PFSK-1 (cell line): ENCODE results near the gene FCMR.

Source experiments
- FOXP2 ChIP-seq: optimal IDR thresholded peaks from 2 replicates; pipeline ENCODE3; 2011; ENCODE audit warnings: borderline replicate concordance, control low read depth, inconsistent platforms; ENCODE audit not compliant: insufficient read depth; ENCODE audit errors: extremely low read length, extremely low read depth
- POLR2AphosphoS5 ChIP-seq: IDR thresholded peaks from 2 replicates; pipeline ENCODE4 v1.6.1; 2012; ENCODE audit warnings: low read depth, mild to moderate bottlenecking, control low read depth, low read length, moderate library complexity
- SIN3A ChIP-seq: IDR thresholded peaks from 2 replicates; pipeline ENCODE4 v1.6.1; 2012; ENCODE audit warnings: mild to moderate bottlenecking, low read length, moderate library complexity, borderline replicate concordance; ENCODE audit not compliant: insufficient read depth
- TAF1 ChIP-seq: IDR thresholded peaks from 2 replicates; pipeline ENCODE4 v1.6.1; 2012; ENCODE audit warnings: low read length, control low read depth, borderline replicate concordance; ENCODE audit not compliant: insufficient read depth
- TF ChIP-seq, protein P1 (sequence below), 2 experiments: IDR thresholded peaks; 2 replicates each; pipeline versions ENCODE4 v1.6.1 to v1.8.0; 2011 to 2012; ENCODE audit warnings: low read depth in 2 of 2, low read length in 2 of 2, control low read depth in 1 of 2, inconsistent platforms in 1 of 2, mild to moderate bottlenecking in 1 of 2, moderate library complexity in 1 of 2; ENCODE audit not compliant: insufficient read depth in 1 of 2

The FCMR gene

DNA sequence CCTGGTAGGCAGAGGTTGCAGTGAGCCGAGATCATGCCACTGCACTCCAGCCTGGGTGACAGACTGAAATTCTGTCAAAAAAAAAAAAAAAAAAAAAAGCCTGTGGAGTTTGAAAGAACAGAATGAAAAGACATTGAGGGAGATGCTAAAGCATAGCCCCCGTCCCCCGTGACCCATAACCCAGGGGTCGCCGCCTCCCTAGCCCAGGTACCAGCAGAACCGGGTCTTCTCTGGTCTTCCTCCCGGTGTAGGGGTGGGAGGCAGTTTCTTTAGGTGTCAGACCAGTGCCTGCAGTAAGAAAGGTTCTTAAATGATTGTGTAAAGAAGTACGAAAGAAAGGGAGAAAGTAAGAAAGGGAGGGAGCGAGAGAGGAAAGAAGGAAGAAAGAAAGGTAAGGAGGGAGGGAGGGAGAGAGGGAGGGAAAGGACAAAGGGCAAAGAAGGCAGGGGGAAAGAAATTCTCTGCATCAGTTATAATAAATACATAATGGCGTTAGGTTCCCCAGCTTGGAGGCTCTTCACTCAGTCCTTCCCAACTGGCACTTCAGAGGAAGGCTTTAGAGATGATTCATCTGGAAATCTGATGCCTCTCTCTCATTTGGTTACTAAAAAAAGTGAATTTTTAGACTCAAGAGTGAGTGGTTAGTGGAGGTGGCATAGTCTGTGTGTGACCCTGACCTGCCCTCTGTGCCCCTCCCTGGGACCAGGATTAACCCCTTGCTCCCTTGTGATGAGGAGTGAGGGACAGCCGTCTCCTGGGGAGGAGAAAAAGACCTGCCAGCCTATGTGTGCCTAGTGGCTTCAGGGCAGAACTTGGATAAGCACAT is 23.4 kb downstream of the FCMR start:
- no peak for TF ChIP-seq SIN3A
- no peak for TF ChIP-seq POLR2AphosphoS5
- TF ChIP-seq, protein P1, sequence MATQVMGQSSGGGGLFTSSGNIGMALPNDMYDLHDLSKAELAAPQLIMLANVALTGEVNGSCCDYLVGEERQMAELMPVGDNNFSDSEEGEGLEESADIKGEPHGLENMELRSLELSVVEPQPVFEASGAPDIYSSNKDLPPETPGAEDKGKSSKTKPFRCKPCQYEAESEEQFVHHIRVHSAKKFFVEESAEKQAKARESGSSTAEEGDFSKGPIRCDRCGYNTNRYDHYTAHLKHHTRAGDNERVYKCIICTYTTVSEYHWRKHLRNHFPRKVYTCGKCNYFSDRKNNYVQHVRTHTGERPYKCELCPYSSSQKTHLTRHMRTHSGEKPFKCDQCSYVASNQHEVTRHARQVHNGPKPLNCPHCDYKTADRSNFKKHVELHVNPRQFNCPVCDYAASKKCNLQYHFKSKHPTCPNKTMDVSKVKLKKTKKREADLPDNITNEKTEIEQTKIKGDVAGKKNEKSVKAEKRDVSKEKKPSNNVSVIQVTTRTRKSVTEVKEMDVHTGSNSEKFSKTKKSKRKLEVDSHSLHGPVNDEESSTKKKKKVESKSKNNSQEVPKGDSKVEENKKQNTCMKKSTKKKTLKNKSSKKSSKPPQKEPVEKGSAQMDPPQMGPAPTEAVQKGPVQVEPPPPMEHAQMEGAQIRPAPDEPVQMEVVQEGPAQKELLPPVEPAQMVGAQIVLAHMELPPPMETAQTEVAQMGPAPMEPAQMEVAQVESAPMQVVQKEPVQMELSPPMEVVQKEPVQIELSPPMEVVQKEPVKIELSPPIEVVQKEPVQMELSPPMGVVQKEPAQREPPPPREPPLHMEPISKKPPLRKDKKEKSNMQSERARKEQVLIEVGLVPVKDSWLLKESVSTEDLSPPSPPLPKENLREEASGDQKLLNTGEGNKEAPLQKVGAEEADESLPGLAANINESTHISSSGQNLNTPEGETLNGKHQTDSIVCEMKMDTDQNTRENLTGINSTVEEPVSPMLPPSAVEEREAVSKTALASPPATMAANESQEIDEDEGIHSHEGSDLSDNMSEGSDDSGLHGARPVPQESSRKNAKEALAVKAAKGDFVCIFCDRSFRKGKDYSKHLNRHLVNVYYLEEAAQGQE (IDR thresholded peaks at IDR 0.05; ENCODE audit: insufficient read depth in 1 of 2, low read depth in 2 of 2, low read length in 2 of 2): no peak
- no peak for TF ChIP-seq FOXP2
- TF ChIP-seq TAF1: no peak

DNA sequence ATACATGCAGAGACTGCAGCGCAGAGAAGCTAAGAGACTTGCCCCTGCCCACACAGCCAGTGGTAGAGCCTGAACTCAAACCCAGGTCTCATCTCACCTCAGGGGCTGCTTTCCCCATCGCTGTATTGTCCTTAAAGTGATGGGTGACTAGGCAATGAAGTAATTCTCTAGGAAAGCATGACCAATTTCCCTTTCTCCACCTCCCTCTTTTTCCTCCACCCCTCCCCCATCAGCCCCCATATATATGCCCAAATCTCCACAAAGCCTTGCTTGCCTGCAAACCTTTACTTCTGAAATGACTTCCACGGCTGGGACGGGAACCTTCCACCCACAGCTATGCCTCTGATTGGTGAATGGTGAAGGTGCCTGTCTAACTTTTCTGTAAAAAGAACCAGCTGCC is 24.6 kb downstream of the FCMR start, which contains the start of gene IL24:
Gene IL24 (plus strand): TSS at position 269 of the 400 bp plus-strand sequence. CDS start 390 bp downstream, outside the sequence.
- TF ChIP-seq POLR2AphosphoS5 (no peak), TAF1 (no peak), SIN3A (no peak), FOXP2 (no peak)
- TF ChIP-seq, protein P1 (IDR thresholded peaks at IDR 0.05; ENCODE audit: insufficient read depth in 1 of 2, low read depth in 2 of 2, low read length in 2 of 2): no peak

DNA sequence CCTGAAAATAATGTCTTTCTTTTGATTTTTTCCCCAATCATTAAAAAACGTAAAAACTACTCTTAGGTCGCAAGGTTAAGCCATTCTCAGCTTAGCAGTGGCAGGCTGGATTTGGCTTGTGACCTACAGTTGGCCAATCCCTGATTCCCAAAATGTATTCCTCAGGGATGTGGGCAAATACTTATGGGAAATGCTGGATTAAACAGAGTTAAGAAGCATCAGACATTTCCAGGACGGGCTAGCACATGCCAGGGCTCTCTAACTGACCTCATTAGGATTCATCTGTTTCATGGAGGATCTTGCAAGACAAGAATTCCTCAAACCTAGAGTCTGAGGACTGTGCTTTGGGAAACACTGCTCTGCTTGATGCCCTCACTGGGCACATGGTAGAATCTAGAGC is 25.5 kb downstream of the FCMR start:
- TF ChIP-seq SIN3A: no peak
- no peak for TF ChIP-seq TAF1
- TF ChIP-seq, protein P1 (IDR thresholded peaks at IDR 0.05; ENCODE audit: insufficient read depth in 1 of 2, low read depth in 2 of 2, low read length in 2 of 2): no peak
- no peak for TF ChIP-seq FOXP2
- TF ChIP-seq POLR2AphosphoS5: no peak

DNA sequence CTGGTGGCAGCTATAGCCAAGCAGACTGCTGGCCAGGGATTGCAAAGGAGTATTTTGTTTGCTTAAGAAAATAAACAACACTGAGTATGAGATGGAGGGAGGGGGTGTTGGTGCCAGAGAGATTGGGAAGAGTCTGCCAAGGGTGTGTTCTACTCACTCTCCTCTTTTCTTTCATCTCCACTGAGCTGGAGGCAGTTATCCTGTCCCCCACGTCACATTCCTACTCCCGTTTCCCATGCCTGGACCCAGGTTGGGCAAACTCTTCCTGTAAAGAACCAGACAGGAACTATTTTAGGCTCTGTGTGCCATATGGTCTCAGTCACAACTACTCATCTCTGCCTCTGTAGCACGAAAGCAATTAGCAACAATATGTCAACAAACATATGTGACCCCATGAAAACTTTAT is 25.9 kb downstream of the FCMR start:
- TF ChIP-seq, protein P1 (IDR thresholded peaks at IDR 0.05; ENCODE audit: insufficient read depth in 1 of 2, low read depth in 2 of 2, low read length in 2 of 2): no peak
- no peak for TF ChIP-seq TAF1
- no peak for TF ChIP-seq SIN3A
- TF ChIP-seq POLR2AphosphoS5: no peak
- TF ChIP-seq FOXP2: no peak
